IMR-90 (cell line): ENCODE data around the gene NFIX.

ENCODE experiments used
- BHLHE40 ChIP-seq: fragments of 150-350 bp; IDR thresholded peaks from 2 replicates; pipeline ENCODE4 v1.6.1; 2016; ENCODE audit warnings: mild to moderate bottlenecking, low read depth, low read length
- CEBPB ChIP-seq: IDR thresholded peaks from 2 replicates; pipeline ENCODE4 v1.6.1; 2012; ENCODE audit warnings: low read depth, low read length, improper control_type of control experiment
- CHD1 ChIP-seq: IDR thresholded peaks from 2 replicates; pipeline ENCODE4 v1.6.1; 2012; ENCODE audit warnings: low read depth, low read length, improper control_type of control experiment
- CTCF ChIP-seq: conservative IDR thresholded peaks from 2 replicates; pipeline ENCODE4 v1.5.1; 2012; ENCODE audit warnings: mild to moderate bottlenecking, low read depth, low read length, improper control_type of control experiment
- MAFK ChIP-seq: IDR thresholded peaks from 2 replicates; pipeline ENCODE4 v1.6.1; 2012; ENCODE audit warnings: low read depth, low read length, improper control_type of control experiment
- MXI1 ChIP-seq: IDR thresholded peaks from 2 replicates; pipeline ENCODE4 v1.6.1; 2012; ENCODE audit warnings: low read depth, mild to moderate bottlenecking, low read length, moderate library complexity, borderline replicate concordance
- POLR2A ChIP-seq: IDR thresholded peaks from 2 replicates; pipeline ENCODE4 v1.6.1; 2012; ENCODE audit warnings: mild to moderate bottlenecking, low read depth, low read length
- RAD21 ChIP-seq: IDR thresholded peaks from 2 replicates; pipeline ENCODE4 v1.6.1; 2012; ENCODE audit warnings: low read length, improper control_type of control experiment
- RCOR1 ChIP-seq: IDR thresholded peaks from 2 replicates; pipeline ENCODE4 v1.6.1; 2012; ENCODE audit warnings: mild to moderate bottlenecking, low read length, improper control_type of control experiment; ENCODE audit not compliant: insufficient replicate concordance
- RFX5 ChIP-seq: IDR thresholded peaks from 2 replicates; pipeline ENCODE4 v1.8.0; 2012; ENCODE audit warnings: low read depth, mild to moderate bottlenecking, low read length, moderate library complexity
- USF2 ChIP-seq: fragments of 150-350 bp; IDR thresholded peaks from 2 replicates; pipeline ENCODE4 v1.6.1; 2017; ENCODE audit warnings: mild to moderate bottlenecking, antibody characterized with exemption, low read length, low read depth

- no peak for TF ChIP-seq MAFK
- TF ChIP-seq CTCF, result no peak
- TF ChIP-seq CEBPB, result no peak
- TF ChIP-seq RCOR1, result no peak
- TF ChIP-seq USF2, result no peak
- no peak for TF ChIP-seq POLR2A
- no peak for TF ChIP-seq BHLHE40
- TF ChIP-seq MXI1, result no peak
- no peak for TF ChIP-seq CHD1
- no peak for TF ChIP-seq RAD21
- no peak for TF ChIP-seq RFX5
These were observed 1.7 kb upstream of the NFIX start for GRCh38 chr19:12993562-12993961.
